Activated naive CD8-positive, alpha-beta T cell treated with anti-CD3 and anti-CD28 coated beads for 36 hours (primary cell): ENCODE data around the gene UTP25. TPM values are rescaled to one million over a fixed set of nuclear protein-coding genes. Genes with fewer than 3 reads are reported as not detected.
"Not testable (repeated sequence)": the region's sequence is repeated elsewhere in the genome, so short reads cannot be mapped to it uniquely, and the experiment has no call there.

Source experiments
- DNase-seq: peaks from one replicate; pipeline ENCODE4 v3.0.0; 2021
- H3K27ac Mint-ChIP-seq: one replicate; pipeline ENCODE4 v1.8.0; 2022; ENCODE audit warnings: mild to moderate bottlenecking, moderate library complexity, mixed read lengths
- H3K27me3 Mint-ChIP-seq: one replicate; pipeline ENCODE4 v1.8.0; 2022; ENCODE audit warnings: mild to moderate bottlenecking, mixed read lengths
- H3K36me3 Mint-ChIP-seq: one replicate; pipeline ENCODE4 v1.8.0; 2021; ENCODE audit warnings: mild to moderate bottlenecking, mixed read lengths
- H3K4me1 Mint-ChIP-seq: one replicate; pipeline ENCODE4 v1.8.0; 2021; ENCODE audit warnings: mixed read lengths
- H3K4me3 Mint-ChIP-seq: one replicate; pipeline ENCODE4 v1.8.0; 2022; ENCODE audit warnings: mild to moderate bottlenecking, moderate library complexity, mixed read lengths
- H3K9me3 Mint-ChIP-seq: one replicate; pipeline ENCODE4 v1.8.0; 2022; ENCODE audit warnings: mixed read lengths
- total RNA-seq, 2 experiments: library from RNA; stranded (reverse); gene quantifications; one replicate each; pipeline ENCODE4 v1.2.3, GENCODE V29; 2021

Gene UTP25
- 10 to 100 TPM; 12.2 to 12.5 TPM for total RNA-seq

DNA sequence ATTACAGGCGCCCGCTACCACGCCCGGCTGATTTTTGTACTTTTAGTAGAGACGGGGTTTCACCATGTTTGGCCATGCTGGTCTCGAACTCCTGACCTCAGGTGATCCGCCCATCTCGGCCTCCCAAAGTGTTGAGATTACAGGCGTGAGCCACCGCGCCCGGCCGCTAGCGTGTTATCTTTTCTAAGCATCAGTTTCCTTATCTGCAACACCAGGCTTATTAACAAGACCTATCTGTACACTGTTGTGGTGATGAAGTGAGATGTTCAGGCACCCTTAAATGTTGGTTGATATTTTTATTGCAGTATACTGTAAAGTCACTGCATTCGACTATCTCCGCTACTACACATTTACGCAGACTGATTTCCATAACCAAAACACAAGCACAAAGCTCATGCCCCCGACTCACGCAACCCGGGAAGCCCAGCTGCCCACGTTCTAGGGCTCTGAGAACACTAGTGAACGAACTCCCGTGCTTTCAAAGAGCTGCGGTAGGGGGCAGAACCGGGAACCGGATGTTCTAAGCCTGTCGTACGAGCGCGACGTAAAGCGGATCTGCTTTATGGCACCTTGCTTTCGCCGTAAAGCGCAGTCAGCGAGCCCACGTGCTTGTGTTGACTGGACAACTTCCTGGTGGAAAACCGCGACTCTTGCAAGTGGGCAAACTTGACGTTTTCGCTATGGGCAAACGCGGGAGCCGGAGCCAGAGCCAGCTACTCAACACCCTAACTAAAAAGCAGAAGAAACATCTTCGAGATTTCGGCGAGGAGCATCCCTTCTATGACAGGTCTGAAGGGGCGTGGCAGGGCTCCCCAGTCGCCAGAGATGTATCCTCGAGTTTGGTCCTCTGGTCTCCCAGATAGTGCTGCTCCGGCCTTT, at the start of gene UTP25:
Gene UTP25 (plus strand): TSS at position 589 of the 879 bp plus-strand sequence. CDS start 92 bp downstream, at position 681.
- Mint-ChIP-seq H3K27me3 (peaks cover 4% of the 10 kb centered on the region), H3K27ac (peak within 1 kb of the TSS; percentile 87), H3K4me1 (peaks cover 45% of the 10 kb centered on the region), H3K36me3 (peaks cover 25% of the 10 kb centered on the region), H3K9me3 (no peaks in the 10 kb centered on the region), H3K4me3 (peak within 1 kb of the TSS; percentile 93)
- peak; percentile 90 for DNase-seq

- peak overlapping the region; percentile 72 for H3K27ac Mint-ChIP-seq
- no peak for DNase-seq
- H3K4me3 Mint-ChIP-seq = no peak overlapping the region
- peaks cover 82% of the 10 kb centered on the region for H3K36me3 Mint-ChIP-seq
- no peaks in the 10 kb centered on the region for H3K9me3 Mint-ChIP-seq
- peaks cover 71% of the 10 kb centered on the region for H3K4me1 Mint-ChIP-seq
- H3K27me3 Mint-ChIP-seq = no peaks in the 10 kb centered on the region
Observed at GRCh38 chr1:209778102-209778501, 49.7 kb upstream of the UTP25 start.

DNA sequence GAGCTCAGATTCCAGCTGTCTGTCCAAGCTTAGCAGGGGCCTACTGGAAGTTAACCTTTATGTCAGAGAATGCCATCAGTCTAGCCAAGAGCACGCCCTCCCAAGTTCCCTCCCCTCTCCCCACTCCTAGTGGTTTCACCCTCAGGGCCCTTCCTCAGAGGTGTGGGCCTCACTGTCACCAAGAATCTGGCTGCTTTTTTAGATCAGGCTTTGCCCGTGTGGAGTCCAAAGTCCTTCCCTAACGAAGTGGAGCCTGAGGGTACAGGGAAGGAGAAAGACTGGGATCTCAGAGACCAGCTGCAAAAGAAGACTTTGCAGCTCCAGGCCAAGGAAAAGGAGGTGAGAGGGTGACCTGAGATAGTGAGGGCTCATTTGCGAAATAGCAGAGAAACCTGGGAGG, 47.5 kb upstream of the UTP25 start:
- Mint-ChIP-seq H3K27ac (peak overlapping the region; percentile 81), H3K4me1 (peaks cover 71% of the 10 kb centered on the region), H3K9me3 (no peaks in the 10 kb centered on the region), H3K36me3 (peaks cover 73% of the 10 kb centered on the region), H3K27me3 (peaks cover 4% of the 10 kb centered on the region), H3K4me3 (no peak overlapping the region)
- no peak for DNase-seq

- H3K4me3 Mint-ChIP-seq = peak overlapping the region; percentile 87
- peaks cover 4% of the 10 kb centered on the region for H3K27me3 Mint-ChIP-seq
- peaks cover 48% of the 10 kb centered on the region for H3K4me1 Mint-ChIP-seq
- peak overlapping the region; percentile 94 for H3K27ac Mint-ChIP-seq
- peaks cover 47% of the 10 kb centered on the region for H3K36me3 Mint-ChIP-seq
- no peak for DNase-seq
- H3K9me3 Mint-ChIP-seq = peaks cover 2% of the 10 kb centered on the region
Observed at GRCh38 chr1:209783386-209783785, 44.4 kb upstream of the UTP25 start.

- peaks cover 4% of the 10 kb centered on the region for H3K27me3 Mint-ChIP-seq
- H3K36me3 Mint-ChIP-seq = peaks cover 38% of the 10 kb centered on the region
- peak within 1 kb of the TSS; percentile 94 for H3K27ac Mint-ChIP-seq
- peak within 1 kb of the TSS; percentile 87 for H3K4me3 Mint-ChIP-seq
- peaks cover 2% of the 10 kb centered on the region for H3K9me3 Mint-ChIP-seq
- H3K4me1 Mint-ChIP-seq = peaks cover 42% of the 10 kb centered on the region
- peak; percentile 100 for DNase-seq
Observed at GRCh38 chr1:209784265-209785169, 43.3 kb upstream of the UTP25 start, which contains the start of gene C1orf74. C1orf74 (minus strand) TSS chr1:209784559; CDS start chr1:209783634, 925 bp downstream.

- H3K27ac Mint-ChIP-seq = peak overlapping the region; percentile 94
- H3K9me3 Mint-ChIP-seq = peaks cover 2% of the 10 kb centered on the region
- DNase-seq = no peak
- H3K4me3 Mint-ChIP-seq = no peak overlapping the region
- peaks cover 31% of the 10 kb centered on the region for H3K36me3 Mint-ChIP-seq
- peaks cover 32% of the 10 kb centered on the region for H3K4me1 Mint-ChIP-seq
- peaks cover 4% of the 10 kb centered on the region for H3K27me3 Mint-ChIP-seq
Observed at GRCh38 chr1:209785592-209785991, 42.2 kb upstream of the UTP25 start.

GRCh38 chr1:209786146-209786545, 41.6 kb upstream of the UTP25 start:
- no peak overlapping the region for H3K27ac Mint-ChIP-seq
- peaks cover 4% of the 10 kb centered on the region for H3K27me3 Mint-ChIP-seq
- DNase-seq = no peak
- H3K4me3 Mint-ChIP-seq = no peak overlapping the region
- H3K4me1 Mint-ChIP-seq = peaks cover 32% of the 10 kb centered on the region
- H3K9me3 Mint-ChIP-seq = peaks cover 2% of the 10 kb centered on the region
- H3K36me3 Mint-ChIP-seq = peaks cover 30% of the 10 kb centered on the region

DNA sequence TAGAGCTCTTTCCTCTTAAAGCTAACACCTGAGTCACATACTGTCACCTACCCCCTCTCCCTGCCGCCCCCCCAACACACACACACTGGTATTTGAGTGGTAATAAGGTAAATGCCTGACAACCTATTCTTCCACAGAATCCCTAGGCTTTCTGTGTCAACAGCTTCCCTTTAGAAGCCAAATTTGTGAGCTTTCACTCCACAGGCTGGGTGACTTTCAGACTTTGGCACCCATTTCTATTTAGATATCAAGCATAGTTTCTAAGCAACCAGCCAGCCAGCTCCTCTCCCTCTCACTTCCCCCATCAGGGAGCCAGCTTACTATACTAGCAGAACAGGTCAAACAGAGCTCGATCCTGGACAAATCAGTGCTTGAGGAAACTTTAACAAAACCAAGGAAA, 40.2 kb upstream of the UTP25 start:
- Mint-ChIP-seq H3K9me3 (peaks cover 2% of the 10 kb centered on the region), H3K4me1 (peaks cover 21% of the 10 kb centered on the region), H3K27ac (no peak overlapping the region), H3K4me3 (no peak overlapping the region), H3K27me3 (peaks cover 4% of the 10 kb centered on the region), H3K36me3 (peaks cover 19% of the 10 kb centered on the region)
- no peak for DNase-seq

GRCh38 chr1:209789245-209789644, 38.5 kb upstream of the UTP25 start:
- Mint-ChIP-seq H3K27ac (no peak overlapping the region), H3K27me3 (peaks cover 3% of the 10 kb centered on the region), H3K9me3 (peaks cover 2% of the 10 kb centered on the region), H3K4me1 (peaks cover 7% of the 10 kb centered on the region), H3K4me3 (no peak overlapping the region), H3K36me3 (peaks cover 10% of the 10 kb centered on the region)
- DNase-seq = no peak

- DNase-seq = no peak
- Mint-ChIP-seq H3K27ac (no peak overlapping the region), H3K27me3 (no peaks in the 10 kb centered on the region), H3K4me1 (no peaks in the 10 kb centered on the region), H3K9me3 (peaks cover under 1% of the 10 kb centered on the region), H3K36me3 (peaks cover 9% of the 10 kb centered on the region), H3K4me3 (no peak overlapping the region)
Observed at GRCh38 chr1:209790286-209791193, 37.2 kb upstream of the UTP25 start.

GRCh38 chr1:209791920-209792319, 35.9 kb upstream of the UTP25 start:
- peaks cover 9% of the 10 kb centered on the region for H3K36me3 Mint-ChIP-seq

GRCh38 chr1:209793711-209794110, 34.1 kb upstream of the UTP25 start:
- not testable (repeated sequence) for H3K9me3 Mint-ChIP-seq, H3K4me3 Mint-ChIP-seq, H3K27ac Mint-ChIP-seq, H3K27me3 Mint-ChIP-seq, H3K4me1 Mint-ChIP-seq, DNase-seq
- H3K36me3 Mint-ChIP-seq = peaks cover 11% of the 10 kb centered on the region

More at GRCh38 chr1:209791920-209792319, 35.9 kb upstream of the UTP25 start:
- Mint-ChIP-seq H3K4me3 (no peak overlapping the region), H3K9me3 (no peaks in the 10 kb centered on the region), H3K27ac (no peak overlapping the region), H3K27me3 (no peaks in the 10 kb centered on the region), H3K4me1 (no peaks in the 10 kb centered on the region)
- DNase-seq = no peak

DNA sequence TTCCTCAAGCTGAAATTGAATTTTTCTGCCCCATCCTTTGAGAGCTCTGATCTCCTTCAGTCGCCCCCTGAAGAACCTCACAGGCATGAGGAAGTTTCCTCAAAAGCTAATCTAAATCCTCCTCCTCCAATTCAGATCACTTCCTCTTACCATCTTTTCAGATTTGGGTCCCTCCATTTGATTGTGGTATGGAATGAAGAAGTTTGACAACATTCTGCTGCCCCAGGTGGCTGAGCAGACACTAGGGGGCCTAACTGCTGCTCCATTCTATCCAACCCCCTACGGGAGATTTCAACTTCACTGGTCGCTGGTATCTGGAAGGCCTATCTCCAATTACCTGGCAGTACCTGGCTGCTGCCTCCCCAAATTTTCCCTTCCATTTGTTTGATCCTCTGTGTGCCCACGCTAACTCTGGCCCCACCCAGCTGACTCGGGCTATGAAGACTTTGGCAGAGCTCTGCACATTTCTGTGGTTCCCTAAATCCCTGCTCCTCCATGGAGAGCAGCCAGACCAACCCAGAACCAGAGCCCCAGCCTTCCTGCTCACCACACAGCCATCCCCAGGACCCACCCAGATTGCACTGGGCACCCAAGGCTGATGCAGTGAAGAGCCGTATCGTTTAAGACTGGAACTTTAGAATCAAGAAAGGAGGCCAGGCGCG, 29.7 kb upstream of the UTP25 start:
- H3K27ac Mint-ChIP-seq = no peak overlapping the region
- H3K4me3 Mint-ChIP-seq = no peak overlapping the region

More for the DNA sequence above, 29.7 kb upstream of the UTP25 start:
- DNase-seq = no peak
- Mint-ChIP-seq H3K36me3 (peaks cover 6% of the 10 kb centered on the region), H3K9me3 (no peaks in the 10 kb centered on the region), H3K4me1 (no peaks in the 10 kb centered on the region), H3K27me3 (no peaks in the 10 kb centered on the region)
